ENCODE results near the gene TMPRSS3.

The TMPRSS3 gene

DNA sequence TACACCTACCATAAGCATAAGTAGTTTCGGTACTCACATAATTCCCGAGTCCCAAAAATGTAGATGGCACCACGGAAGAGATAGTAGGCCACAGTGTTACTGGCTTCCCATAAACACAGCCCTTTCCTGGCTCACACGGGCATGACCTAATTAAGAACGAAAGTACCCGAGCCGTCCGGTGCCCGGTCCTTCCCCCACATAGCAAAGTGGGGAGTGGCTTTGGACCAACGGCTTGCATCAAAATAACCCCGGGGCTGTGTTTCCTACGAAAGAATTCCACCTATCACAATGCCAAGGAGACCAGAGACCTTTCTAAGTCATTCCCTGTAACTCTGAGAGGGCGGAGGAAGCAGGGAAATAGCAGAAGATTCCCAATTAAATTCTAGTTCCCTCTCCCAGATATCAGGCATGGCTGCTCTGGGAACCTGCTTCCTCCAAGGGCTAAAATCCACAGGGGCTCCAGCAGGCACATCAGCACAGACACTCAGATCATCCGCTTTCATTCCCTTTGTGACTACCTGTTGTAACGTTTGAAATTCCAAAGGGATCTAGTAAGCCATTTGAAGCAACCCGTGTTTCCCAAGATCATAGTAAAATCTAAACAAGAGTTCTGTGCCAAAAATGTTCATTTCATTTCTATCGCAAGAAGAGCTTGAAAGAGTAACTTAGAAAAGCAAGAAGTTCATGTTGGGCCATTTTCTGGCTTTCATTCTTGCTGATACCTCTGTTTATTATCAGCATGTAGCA is at the start of gene TMPRSS3:
Gene TMPRSS3, minus strand, starts transcription at position 148 of the 747 bp plus-strand sequence. CDS start 635 bp downstream, outside the sequence.
- DNase-seq, result no peak

GRCh38 chr21:42445311-42445710 is 49.5 kb upstream of the TMPRSS3 start:
- DNase-seq, result no peak

DNA sequence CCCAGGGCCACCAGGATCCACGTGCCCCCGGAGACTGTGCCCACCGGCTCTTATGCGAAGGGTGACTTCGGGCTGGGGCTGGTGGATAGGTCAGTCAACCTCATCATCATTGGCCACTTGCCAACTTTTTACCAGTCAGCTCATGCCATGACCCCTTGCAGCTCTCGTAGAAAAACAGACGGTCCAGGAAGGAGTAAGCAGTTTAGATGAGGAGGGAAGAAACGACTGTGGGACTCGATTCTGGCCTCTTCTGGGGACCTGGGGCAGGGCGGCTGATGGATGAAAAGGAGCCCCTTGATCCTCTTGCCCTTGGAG is 48.9 kb upstream of the TMPRSS3 start:
- no peak for DNase-seq

- no peak for DNase-seq
Measured at GRCh38 chr21:42443876-42444744, 48.3 kb upstream of the TMPRSS3 start.

DNA sequence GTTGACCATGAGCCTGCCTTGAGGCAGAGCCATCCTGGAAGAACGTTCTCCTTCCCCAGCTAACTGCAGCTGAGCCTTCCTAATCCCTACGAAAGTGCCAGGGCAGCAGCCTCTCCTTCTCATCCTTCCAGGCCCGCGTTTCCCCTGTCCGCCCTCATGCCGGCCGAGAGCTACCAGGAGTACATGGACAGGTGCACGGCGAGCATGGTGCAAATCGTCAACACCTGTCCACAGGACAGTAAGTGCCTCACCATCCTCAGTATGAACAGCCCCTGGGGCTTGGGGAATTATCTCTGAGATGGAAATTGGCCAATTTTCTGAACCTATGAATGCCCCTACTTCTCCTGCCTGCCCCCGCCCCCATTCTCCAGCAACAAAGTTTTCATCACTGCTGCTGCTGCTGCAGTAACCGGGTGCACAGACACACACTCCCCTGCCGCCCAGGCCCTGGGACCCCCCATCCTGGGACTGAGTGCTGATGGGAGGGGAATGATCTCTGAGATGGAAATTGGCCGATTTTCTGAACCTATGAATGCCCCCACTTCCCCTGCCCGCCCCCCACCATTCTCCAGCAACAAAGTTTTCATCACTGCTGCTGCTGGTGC is 47.4 kb upstream of the TMPRSS3 start:
- DNase-seq, result no peak

DNA sequence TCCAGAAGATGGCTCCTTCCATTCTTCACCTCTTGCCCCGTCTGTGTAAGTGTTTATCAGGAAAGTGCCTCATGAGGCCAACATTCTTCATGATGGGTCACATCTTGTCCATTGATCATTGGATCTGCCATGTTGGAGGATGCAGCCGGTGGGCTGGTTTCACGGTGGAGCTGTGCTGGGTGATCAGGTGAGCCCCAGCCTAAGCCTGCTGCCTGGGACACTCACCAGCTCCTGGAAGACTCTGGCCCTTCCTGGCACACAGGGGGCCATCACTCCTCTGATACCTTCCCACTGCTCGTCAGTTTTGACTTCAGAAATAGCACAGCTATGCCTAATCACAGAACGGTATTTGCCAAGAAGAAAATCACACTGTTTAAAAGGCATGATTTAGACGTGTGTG is 46.1 kb upstream of the TMPRSS3 start:
- DNase-seq, result no peak

DNA sequence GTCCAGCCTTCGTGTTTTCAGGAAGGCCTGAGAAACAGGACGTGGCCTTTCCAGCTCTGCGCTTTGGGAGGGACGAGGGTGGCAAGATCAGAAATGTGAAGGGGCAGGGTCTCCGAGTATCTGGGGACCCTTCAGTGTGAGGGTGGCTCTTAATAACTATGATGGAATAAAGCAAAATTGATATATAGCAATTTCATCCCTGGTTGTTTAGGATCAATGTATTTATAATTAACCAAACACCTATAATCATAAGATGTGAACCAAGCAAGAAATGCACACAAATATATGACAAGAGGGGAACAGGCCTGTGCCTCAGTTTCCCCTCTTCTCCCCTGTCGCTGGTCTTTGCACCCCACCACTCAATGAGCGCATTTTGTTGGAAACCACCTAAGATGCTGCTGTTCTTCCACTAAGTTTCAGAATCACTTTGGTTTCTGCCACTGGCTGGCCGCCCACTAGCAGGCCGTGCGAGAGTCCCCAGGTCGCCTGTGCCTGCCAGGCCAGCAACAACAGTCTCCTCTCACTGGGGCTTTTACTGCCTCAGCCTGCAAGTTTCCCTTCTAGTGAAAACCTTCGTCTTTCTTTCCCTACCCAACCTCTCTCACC is 44.4 kb upstream of the TMPRSS3 start:
- no peak for DNase-seq

DNA sequence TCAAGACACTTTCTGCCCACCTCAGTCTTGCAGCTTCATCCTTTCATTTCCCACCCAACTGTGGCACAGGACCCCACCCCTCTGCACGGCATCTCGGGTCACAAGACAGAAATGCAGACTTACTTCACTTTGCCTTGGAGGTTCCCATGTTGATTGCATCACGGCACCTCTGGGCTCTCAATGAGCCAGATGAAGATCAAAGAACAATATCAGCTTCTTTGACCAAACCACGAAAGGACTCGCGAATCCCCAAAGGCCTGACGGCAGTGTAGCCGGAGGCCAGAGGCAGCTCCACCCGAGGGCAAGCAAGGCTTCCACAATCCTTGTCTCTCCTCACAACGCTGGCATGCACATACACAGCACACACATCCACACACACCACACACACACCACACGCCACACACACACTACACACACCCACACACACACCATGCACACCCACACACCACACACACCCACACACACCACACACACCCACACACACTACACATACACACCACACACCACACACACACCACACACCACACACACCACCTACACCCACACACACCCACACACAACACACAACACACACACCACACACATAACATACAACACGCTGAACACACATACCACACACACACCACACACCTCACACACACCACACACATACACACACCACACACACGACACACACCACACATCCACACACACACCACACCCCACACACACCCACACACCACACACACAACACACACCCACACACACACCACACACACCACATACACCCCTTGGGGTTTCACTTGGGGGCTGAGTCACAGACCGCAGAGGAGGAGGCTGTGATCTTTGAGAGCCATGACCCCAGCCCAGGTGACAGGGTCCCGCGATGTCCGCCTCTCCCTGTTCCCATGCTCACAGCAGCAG is 43.7 kb upstream of the TMPRSS3 start:
- DNase-seq, result no peak

DNA sequence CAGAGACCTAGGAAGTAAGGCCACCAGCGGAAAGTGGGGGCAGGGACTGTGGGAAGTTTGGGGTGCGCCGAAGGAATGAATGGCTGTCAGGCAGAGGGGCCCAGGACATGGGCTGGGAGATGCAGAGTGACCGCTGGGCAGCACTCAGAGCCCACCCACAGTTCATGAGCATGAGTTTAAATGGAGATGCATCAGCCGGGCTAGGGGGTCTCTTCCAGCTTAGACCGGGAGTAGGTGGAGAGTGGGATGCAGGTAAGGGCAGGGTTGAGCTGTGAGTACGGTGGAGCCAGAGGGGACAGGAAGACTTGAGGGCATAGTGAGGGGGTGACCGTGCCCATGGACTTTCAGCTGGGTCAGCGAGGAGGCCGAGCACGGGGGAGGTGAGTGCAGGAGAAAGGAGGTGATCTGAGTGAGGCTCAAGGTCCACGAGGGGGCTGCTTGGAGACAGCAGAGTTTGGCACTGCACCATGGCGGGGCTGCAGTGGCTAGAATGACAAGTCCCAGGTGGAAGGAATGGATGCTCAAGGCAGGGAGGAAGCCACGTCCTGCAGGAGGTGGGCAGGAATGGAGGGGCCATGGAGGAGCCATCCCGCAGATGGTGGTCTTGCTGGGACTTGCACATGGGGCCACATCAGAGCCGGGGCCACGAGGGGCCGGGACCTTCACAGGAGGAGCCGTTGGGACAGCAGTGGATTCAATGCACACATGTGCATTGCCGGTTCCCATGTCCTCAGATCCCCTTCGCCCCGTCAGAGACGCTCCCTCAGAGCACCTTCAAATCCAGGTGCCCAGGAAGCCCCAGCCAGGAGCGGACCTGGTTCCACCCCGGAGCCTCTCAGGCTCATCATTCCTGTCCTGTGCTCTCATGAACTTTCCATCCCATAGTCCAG is 42.7 kb upstream of the TMPRSS3 start:
- no peak for DNase-seq

- no peak for DNase-seq
Measured at GRCh38 chr21:42437786-42438185, 41.9 kb upstream of the TMPRSS3 start.

DNA sequence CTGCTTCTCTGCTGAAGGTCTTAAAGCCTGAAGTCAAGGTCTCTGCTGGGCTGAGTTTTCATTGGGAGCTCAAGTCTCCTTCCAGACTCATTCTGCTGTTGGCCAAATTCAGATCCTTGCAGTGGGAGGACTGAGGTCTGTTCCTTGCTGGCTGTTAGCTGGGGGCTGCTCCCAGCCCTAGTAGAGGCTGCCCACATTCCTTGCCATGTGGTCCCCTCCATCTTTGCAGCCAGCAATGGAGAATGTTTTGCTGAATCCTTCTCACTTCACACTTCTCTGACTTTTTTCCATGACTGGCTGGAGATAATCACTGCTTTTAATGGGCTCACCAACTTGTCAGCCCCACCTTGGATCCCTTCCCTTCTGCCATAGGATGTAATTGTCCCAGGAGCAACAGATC is 41.1 kb upstream of the TMPRSS3 start:
- DNase-seq, result no peak

GRCh38 chr21:42435833-42436232 is 40.0 kb upstream of the TMPRSS3 start:
- DNase-seq, result no peak

- DNase-seq, result no peak
Measured at GRCh38 chr21:42435401-42435800, 39.5 kb upstream of the TMPRSS3 start.

- DNase-seq, result no peak
Measured at GRCh38 chr21:42434884-42435283, 39.0 kb upstream of the TMPRSS3 start.

GRCh38 chr21:42433946-42434551 is 38.2 kb upstream of the TMPRSS3 start:
- DNase-seq, result no peak

GRCh38 chr21:42432695-42433094 is 36.8 kb upstream of the TMPRSS3 start:
- no peak for DNase-seq

GRCh38 chr21:42431196-42431595 is 35.3 kb upstream of the TMPRSS3 start:
- no peak for DNase-seq

GRCh38 chr21:42430521-42430920 is 34.7 kb upstream of the TMPRSS3 start:
- DNase-seq, result no peak

DNA sequence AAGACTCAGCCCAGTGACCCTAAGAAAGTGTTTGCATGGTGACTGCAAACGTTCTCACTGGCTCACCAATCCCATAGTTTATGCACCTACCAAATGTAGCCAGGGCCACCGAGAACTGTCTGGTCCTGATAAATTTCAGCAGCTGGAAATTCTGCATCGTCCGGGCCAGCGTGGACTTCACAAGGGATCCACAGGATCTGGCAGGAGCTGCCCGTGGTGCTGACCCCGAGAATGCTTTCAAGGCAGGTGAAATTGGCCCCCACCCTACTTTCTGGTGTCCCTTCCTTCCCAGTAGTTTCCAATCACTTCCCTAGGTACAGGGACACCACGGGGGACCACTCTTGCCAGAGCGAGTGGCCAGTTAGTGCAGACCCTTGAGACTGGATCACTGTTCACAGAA is 34.0 kb upstream of the TMPRSS3 start:
- DNase-seq, result no peak

GRCh38 chr21:42429021-42429420 is 33.2 kb upstream of the TMPRSS3 start:
- DNase-seq, result no peak
